HK-2 (cell line): ENCODE data around the gene DENND2C.

Experiments
- DNase-seq: peaks from one replicate; pipeline ENCODE4 v3.0.0-alpha.2; 2018; ENCODE audit not compliant: unreplicated experiment

Gene DENND2C

GRCh38 chr1:114669562-114670082 is at the start of gene DENND2C:
TSS of gene DENND2C (minus strand) at chr1:114670049. CDS start at chr1:114625984, 44,065 bp downstream.
- DNase-seq, result no peak

- DNase-seq, result peak; percentile 28
Observed at GRCh38 chr1:114719424-114719787, 49.6 kb upstream of the DENND2C start.

- DNase-seq, result peak; percentile 38
Observed at GRCh38 chr1:114718661-114719423, 49.0 kb upstream of the DENND2C start.

- peak; percentile 93 for DNase-seq
Observed at GRCh38 chr1:114716304-114717170, 46.7 kb upstream of the DENND2C start, which contains the start of gene NRAS. TSS of gene NRAS (minus strand) at chr1:114716771. CDS start at chr1:114716160, 611 bp downstream.

- no peak for DNase-seq
Observed at GRCh38 chr1:114715952-114716303, 46.1 kb upstream of the DENND2C start.

- DNase-seq, result no peak
Observed at GRCh38 chr1:114712977-114713376, 43.1 kb upstream of the DENND2C start.

GRCh38 chr1:114710360-114710759 is 40.5 kb upstream of the DENND2C start:
- no peak for DNase-seq

GRCh38 chr1:114707604-114708003 is 37.8 kb upstream of the DENND2C start:
- DNase-seq, result no peak

- DNase-seq, result no peak
Observed at GRCh38 chr1:114703242-114703641, 33.4 kb upstream of the DENND2C start.

GRCh38 chr1:114702737-114703136 is 32.9 kb upstream of the DENND2C start:
- no peak for DNase-seq

- DNase-seq, result no peak
Observed at GRCh38 chr1:114701931-114702330, 32.1 kb upstream of the DENND2C start.

- no peak for DNase-seq
Observed at GRCh38 chr1:114700036-114700600, 30.3 kb upstream of the DENND2C start.

GRCh38 chr1:114696810-114697209 is 27.0 kb upstream of the DENND2C start:
- DNase-seq, result no peak

- DNase-seq, result no peak
Observed at GRCh38 chr1:114695430-114696058, 25.7 kb upstream of the DENND2C start, which contains the start of gene AMPD1. TSS of gene AMPD1 (minus strand) at chr1:114695546. CDS start at chr1:114695471, 75 bp downstream.

GRCh38 chr1:114694540-114695310 is 24.9 kb upstream of the DENND2C start:
- DNase-seq, result no peak

GRCh38 chr1:114692947-114693346 is 23.1 kb upstream of the DENND2C start:
- DNase-seq, result no peak

GRCh38 chr1:114691061-114691460 is 21.2 kb upstream of the DENND2C start:
- DNase-seq, result no peak

GRCh38 chr1:114690148-114690547 is 20.3 kb upstream of the DENND2C start:
- DNase-seq, result no peak

- no peak for DNase-seq
Observed at GRCh38 chr1:114688526-114688925, 18.7 kb upstream of the DENND2C start.

GRCh38 chr1:114685851-114686250 is 16.0 kb upstream of the DENND2C start:
- DNase-seq, result no peak

- no peak for DNase-seq
Observed at GRCh38 chr1:114677691-114678090, 7.8 kb upstream of the DENND2C start.
